ENCODE results near the gene VWA8. TPM values are rescaled to one million over a fixed set of nuclear protein-coding genes. Genes with fewer than 3 reads are reported as not detected.

VWA8 gene
- total and polyA plus RNA-seq, 2 experiments from 2014 or later: 6.3 to 24.6 TPM

- Mint-ChIP-seq H3K27me3 (ENCODE audit: insufficient read depth, low read depth, poor library complexity) (no peaks in the 10 kb centered on the region), H3K9me3 (no peaks in the 10 kb centered on the region), H3K4me1 (peaks cover 34% of the 10 kb centered on the region), H3K4me3 (no peak overlapping the region), H3K36me3 (ENCODE audit: low read depth) (peaks cover 9% of the 10 kb centered on the region; the same call in 1 of the 3 replicates), H3K27ac (no peak overlapping the region)
- H3K4me1 ChIP-seq (ENCODE audit: insufficient read depth): peaks cover 30% of the 10 kb centered on the region
- 0 out of 2 replicates have a peak, but pooled peaks cover 3% of the 10 kb centered on the region for H3K9me2 ChIP-seq (ENCODE audit: insufficient read depth)
- DNase-seq (ENCODE audit: low spot score) (no peak), ATAC-seq (no peak)
- H3K27me3 ChIP-seq (ENCODE audit: insufficient read depth): no peaks in the 10 kb centered on the region
- no peaks in the 10 kb centered on the region for H4K20me1 ChIP-seq (replicated peaks; ENCODE audit: insufficient read depth)
- no peaks in the 10 kb centered on the region for H3K36me3 ChIP-seq (ENCODE audit: insufficient read depth)
- no peak overlapping the region for H2AFZ ChIP-seq
- no peaks in the 10 kb centered on the region for H3K79me2 ChIP-seq (replicated peaks; ENCODE audit: insufficient read depth)
- no peaks in the 10 kb centered on the region for H3F3A ChIP-seq (replicated peaks; ENCODE audit: low read depth)
- no peak overlapping the region for H3K4me3 ChIP-seq
- no peak overlapping the region for H3K4me2 ChIP-seq
- H3K27ac ChIP-seq (ENCODE audit: low read depth): no peak overlapping the region
- TF ChIP-seq NANOG (IDR thresholded peaks at IDR 0.05; ENCODE audit: borderline replicate concordance) (no peak), EZH2phosphoT487 (IDR thresholded peaks at IDR 0.05; ENCODE audit: unreplicated experiment) (no peak), ZNF462 (CRISPR knock-in tag; IDR thresholded peaks at IDR 0.05) (no peak), ETS1 (IDR thresholded peaks at IDR 0.05) (no peak), REST (IDR thresholded peaks at IDR 0.05; ENCODE audit: unreplicated experiment) (no peak)
Measured at GRCh38 chr13:41678848-41679247, 282.1 kb downstream of the VWA8 start.

Data from GM23338 (cell line).